GM23338 (cell line): ENCODE data around the gene SFI1. TPM values are rescaled to one million over a fixed set of nuclear protein-coding genes. Genes with fewer than 3 reads are reported as not detected.

ENCODE experiments used
- ATAC-seq: fragments of 200-7000 bp; cut with Tn5 transposase; 3 replicates; pipeline ENCODE4 v1.9.1; 2020
- DNase-seq: peaks from one replicate; pipeline ENCODE4 v3.0.0-alpha.2; 2015; ENCODE audit warnings: low spot score
- H2AFZ ChIP-seq: fragments of 200-600 bp; sonication (generic); 2 replicates; pipeline ENCODE4 v1.8.0; 2016; ENCODE audit warnings: antibody characterized with exemption, mild to moderate bottlenecking, moderate library complexity
- H3F3A ChIP-seq: fragments of 200-600 bp; sonication (generic); replicated peaks from 2 replicates; pipeline ENCODE4 v1.8.0; 2017; ENCODE audit warnings: antibody characterized with exemption, mixed run types, low read depth
- H3K27ac ChIP-seq: fragments of 200-600 bp; sonication (generic); 2 replicates; pipeline ENCODE4 v1.6.1; 2016; ENCODE audit warnings: low read depth
- H3K27me3 ChIP-seq: fragments of 200-600 bp; sonication (generic); 2 replicates; pipeline ENCODE4 v1.8.0; 2016; ENCODE audit warnings: mild to moderate bottlenecking, mixed run types, moderate library complexity; ENCODE audit not compliant: insufficient read depth
- H3K36me3 ChIP-seq: fragments of 200-600 bp; sonication (generic); 2 replicates; pipeline ENCODE4 v1.8.0; 2016; ENCODE audit warnings: mild to moderate bottlenecking; ENCODE audit not compliant: insufficient read depth
- H3K4me1 ChIP-seq: fragments of 200-600 bp; sonication (generic); 2 replicates; pipeline ENCODE4 v1.8.0; 2016; ENCODE audit warnings: mild to moderate bottlenecking, moderate library complexity; ENCODE audit not compliant: insufficient read depth
- H3K4me2 ChIP-seq: fragments of 200-600 bp; sonication (generic); 2 replicates; pipeline ENCODE4 v1.7.1; 2017; ENCODE audit warnings: mixed run types
- H3K4me3 ChIP-seq: fragments of 200-600 bp; sonication (generic); 2 replicates; pipeline ENCODE4 v1.6.1; 2016; ENCODE audit warnings: mixed run types
- H3K79me2 ChIP-seq: fragments of 200-600 bp; sonication (generic); replicated peaks from 2 replicates; pipeline ENCODE4 v1.8.0; 2017; ENCODE audit warnings: mild to moderate bottlenecking; ENCODE audit not compliant: insufficient read depth
- H3K9me2 ChIP-seq: fragments of 200-600 bp; sonication (generic); 2 replicates; pipeline ENCODE4 v1.8.0; 2017; ENCODE audit not compliant: insufficient read depth
- H4K20me1 ChIP-seq: fragments of 200-600 bp; sonication (generic); replicated peaks from 2 replicates; pipeline ENCODE4 v1.8.0; 2017; ENCODE audit warnings: mild to moderate bottlenecking; ENCODE audit not compliant: insufficient read depth
- H3K27ac Mint-ChIP-seq: 2 replicates; pipeline ENCODE4 v1.8.0; 2020; ENCODE audit warnings: inconsistent platforms, mild to moderate bottlenecking, moderate library complexity, mixed read lengths
- H3K27me3 Mint-ChIP-seq: 3 replicates; pipeline ENCODE4 v1.8.0; 2022; ENCODE audit warnings: low read depth, mild to moderate bottlenecking, moderate library complexity, mixed read lengths, inconsistent platforms; ENCODE audit not compliant: insufficient read depth, poor library complexity
- H3K36me3 Mint-ChIP-seq: 3 replicates; pipeline ENCODE4 v1.8.0; 2021; ENCODE audit warnings: low read depth, mild to moderate bottlenecking, inconsistent platforms, moderate library complexity, mixed read lengths
- H3K4me1 Mint-ChIP-seq: 3 replicates; pipeline ENCODE4 v1.8.0; 2020; ENCODE audit warnings: mild to moderate bottlenecking, inconsistent platforms, mixed read lengths
- H3K4me3 Mint-ChIP-seq: 3 replicates; pipeline ENCODE4 v1.8.0; 2021; ENCODE audit warnings: moderate library complexity, mild to moderate bottlenecking, inconsistent platforms, mixed read lengths
- H3K9me3 Mint-ChIP-seq: 3 replicates; pipeline ENCODE4 v1.8.0; 2020; ENCODE audit warnings: moderate library complexity, mild to moderate bottlenecking, inconsistent platforms, mixed read lengths
- CREB1 ChIP-seq: fragments of 250-450 bp; sonication (Bioruptor Pico); IDR thresholded peaks from 2 replicates; pipeline ENCODE4 v1.5.0; 2020; ENCODE audit warnings: low read depth, mild to moderate bottlenecking, moderate library complexity
- CTCF ChIP-seq, 2 experiments: fragments of 200-600 bp in 1 of 2; sonication (generic) in 1 of 2; conservative IDR thresholded peaks; 2 replicates each; pipeline versions ENCODE4 v1.5.1 to v1.6.1; 2016 to 2017; ENCODE audit warnings: antibody characterized with exemption in 2 of 2, low read depth in 2 of 2, mild to moderate bottlenecking in 2 of 2, moderate library complexity in 1 of 2
- EZH2phosphoT487 ChIP-seq: fragments of 200-600 bp; sonication (generic); IDR thresholded peaks from one replicate; pipeline ENCODE4 v1.8.1; 2018; ENCODE audit warnings: antibody characterized with exemption; ENCODE audit not compliant: unreplicated experiment
- JUNB ChIP-seq: IDR thresholded peaks from one replicate; pipeline ENCODE4 v1.6.1; 2016; ENCODE audit warnings: antibody characterized with exemption; ENCODE audit not compliant: unreplicated experiment
- NANOG ChIP-seq: IDR thresholded peaks from 2 replicates; pipeline ENCODE4 v1.6.1; 2016; ENCODE audit warnings: antibody characterized with exemption, borderline replicate concordance
- POLR2AphosphoS5 ChIP-seq: IDR thresholded peaks from 2 replicates; pipeline ENCODE4 v1.6.1; 2016; ENCODE audit warnings: antibody characterized with exemption, low read depth
- REST ChIP-seq: IDR thresholded peaks from one replicate; pipeline ENCODE4 v1.6.1; 2018; ENCODE audit warnings: antibody characterized with exemption; ENCODE audit not compliant: unreplicated experiment
- STAT1 ChIP-seq: IDR thresholded peaks from one replicate; pipeline ENCODE4 v1.6.1; 2016; ENCODE audit warnings: antibody characterized with exemption; ENCODE audit not compliant: unreplicated experiment
- ZNF114 ChIP-seq: fragments of 250-450 bp; sonication (Bioruptor Pico); IDR thresholded peaks from 2 replicates; pipeline ENCODE4 v1.5.0; 2020; ENCODE audit warnings: mild to moderate bottlenecking, moderate library complexity
- ZNF331 ChIP-seq: fragments of 250-450 bp; sonication (Bioruptor Pico); IDR thresholded peaks from 2 replicates; pipeline ENCODE4 v1.5.0; 2020; ENCODE audit warnings: low read depth, mild to moderate bottlenecking, moderate library complexity
- polyA plus RNA-seq: library from polyadenylated mRNA; unstranded; fragments of >200 nt; fragmentation: Nextera tagmentation; extraction: Ambion mirVana; gene quantifications from 2 replicates; pipeline ENCODE4 v1.2.1, GENCODE V29; 2016
- total RNA-seq: library from RNA; depleted of rRNA; stranded (reverse); fragments of >200 nt; shearing (Covaris generic); gene quantifications from 2 replicates; pipeline ENCODE4 v1.2.3, GENCODE V29; 2014
- TF ChIP-seq, protein P1 (sequence below): fragments of 250-450 bp; sonication (Bioruptor Pico); IDR thresholded peaks from 2 replicates; pipeline ENCODE4 v1.5.0; 2020; ENCODE audit warnings: mild to moderate bottlenecking, moderate library complexity
- TF ChIP-seq, protein P2 (sequence below): IDR thresholded peaks from 2 replicates; pipeline ENCODE4 v1.6.1; 2016; ENCODE audit warnings: antibody characterized with exemption

Gene SFI1
- total and polyA plus RNA-seq, 2 experiments from 2014 or later, result 16.7 to 25.6 TPM

DNA sequence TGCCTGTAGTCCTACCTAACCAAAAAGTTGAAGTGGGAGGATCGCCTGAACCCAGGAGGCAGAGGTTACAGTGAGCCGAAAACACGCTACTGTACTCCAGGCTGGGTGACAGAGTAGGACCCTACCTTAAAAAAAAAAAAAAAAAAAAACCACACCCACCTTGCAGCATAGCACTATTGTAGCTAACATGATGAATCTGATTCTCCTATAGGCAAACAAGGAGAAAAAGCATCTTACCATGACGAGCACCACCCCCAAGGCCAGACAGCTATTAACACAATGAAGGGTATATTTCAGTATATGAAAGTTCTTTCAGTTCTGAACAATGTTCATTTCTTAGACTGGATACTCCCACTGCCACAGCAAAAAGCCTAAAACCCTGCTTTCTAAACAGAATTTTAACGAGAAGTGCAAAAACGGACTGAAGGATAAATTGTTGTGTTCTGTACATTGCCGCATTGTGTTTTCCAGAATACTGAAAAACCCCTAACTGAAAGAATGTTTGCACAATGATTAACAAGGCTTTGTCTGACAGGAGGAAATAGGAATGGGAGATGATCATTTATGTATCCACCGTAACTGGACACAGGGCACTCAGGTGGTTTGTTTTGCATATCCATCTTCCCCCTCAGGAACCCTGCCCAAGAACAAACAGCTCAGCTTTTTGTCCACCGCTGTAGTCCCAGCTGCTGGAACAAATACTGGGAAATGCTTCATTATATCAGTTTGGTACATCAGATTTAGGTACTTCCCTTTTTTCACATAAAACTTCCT is 156.8 kb downstream of the SFI1 start (continued):
- TF ChIP-seq, protein P1, sequence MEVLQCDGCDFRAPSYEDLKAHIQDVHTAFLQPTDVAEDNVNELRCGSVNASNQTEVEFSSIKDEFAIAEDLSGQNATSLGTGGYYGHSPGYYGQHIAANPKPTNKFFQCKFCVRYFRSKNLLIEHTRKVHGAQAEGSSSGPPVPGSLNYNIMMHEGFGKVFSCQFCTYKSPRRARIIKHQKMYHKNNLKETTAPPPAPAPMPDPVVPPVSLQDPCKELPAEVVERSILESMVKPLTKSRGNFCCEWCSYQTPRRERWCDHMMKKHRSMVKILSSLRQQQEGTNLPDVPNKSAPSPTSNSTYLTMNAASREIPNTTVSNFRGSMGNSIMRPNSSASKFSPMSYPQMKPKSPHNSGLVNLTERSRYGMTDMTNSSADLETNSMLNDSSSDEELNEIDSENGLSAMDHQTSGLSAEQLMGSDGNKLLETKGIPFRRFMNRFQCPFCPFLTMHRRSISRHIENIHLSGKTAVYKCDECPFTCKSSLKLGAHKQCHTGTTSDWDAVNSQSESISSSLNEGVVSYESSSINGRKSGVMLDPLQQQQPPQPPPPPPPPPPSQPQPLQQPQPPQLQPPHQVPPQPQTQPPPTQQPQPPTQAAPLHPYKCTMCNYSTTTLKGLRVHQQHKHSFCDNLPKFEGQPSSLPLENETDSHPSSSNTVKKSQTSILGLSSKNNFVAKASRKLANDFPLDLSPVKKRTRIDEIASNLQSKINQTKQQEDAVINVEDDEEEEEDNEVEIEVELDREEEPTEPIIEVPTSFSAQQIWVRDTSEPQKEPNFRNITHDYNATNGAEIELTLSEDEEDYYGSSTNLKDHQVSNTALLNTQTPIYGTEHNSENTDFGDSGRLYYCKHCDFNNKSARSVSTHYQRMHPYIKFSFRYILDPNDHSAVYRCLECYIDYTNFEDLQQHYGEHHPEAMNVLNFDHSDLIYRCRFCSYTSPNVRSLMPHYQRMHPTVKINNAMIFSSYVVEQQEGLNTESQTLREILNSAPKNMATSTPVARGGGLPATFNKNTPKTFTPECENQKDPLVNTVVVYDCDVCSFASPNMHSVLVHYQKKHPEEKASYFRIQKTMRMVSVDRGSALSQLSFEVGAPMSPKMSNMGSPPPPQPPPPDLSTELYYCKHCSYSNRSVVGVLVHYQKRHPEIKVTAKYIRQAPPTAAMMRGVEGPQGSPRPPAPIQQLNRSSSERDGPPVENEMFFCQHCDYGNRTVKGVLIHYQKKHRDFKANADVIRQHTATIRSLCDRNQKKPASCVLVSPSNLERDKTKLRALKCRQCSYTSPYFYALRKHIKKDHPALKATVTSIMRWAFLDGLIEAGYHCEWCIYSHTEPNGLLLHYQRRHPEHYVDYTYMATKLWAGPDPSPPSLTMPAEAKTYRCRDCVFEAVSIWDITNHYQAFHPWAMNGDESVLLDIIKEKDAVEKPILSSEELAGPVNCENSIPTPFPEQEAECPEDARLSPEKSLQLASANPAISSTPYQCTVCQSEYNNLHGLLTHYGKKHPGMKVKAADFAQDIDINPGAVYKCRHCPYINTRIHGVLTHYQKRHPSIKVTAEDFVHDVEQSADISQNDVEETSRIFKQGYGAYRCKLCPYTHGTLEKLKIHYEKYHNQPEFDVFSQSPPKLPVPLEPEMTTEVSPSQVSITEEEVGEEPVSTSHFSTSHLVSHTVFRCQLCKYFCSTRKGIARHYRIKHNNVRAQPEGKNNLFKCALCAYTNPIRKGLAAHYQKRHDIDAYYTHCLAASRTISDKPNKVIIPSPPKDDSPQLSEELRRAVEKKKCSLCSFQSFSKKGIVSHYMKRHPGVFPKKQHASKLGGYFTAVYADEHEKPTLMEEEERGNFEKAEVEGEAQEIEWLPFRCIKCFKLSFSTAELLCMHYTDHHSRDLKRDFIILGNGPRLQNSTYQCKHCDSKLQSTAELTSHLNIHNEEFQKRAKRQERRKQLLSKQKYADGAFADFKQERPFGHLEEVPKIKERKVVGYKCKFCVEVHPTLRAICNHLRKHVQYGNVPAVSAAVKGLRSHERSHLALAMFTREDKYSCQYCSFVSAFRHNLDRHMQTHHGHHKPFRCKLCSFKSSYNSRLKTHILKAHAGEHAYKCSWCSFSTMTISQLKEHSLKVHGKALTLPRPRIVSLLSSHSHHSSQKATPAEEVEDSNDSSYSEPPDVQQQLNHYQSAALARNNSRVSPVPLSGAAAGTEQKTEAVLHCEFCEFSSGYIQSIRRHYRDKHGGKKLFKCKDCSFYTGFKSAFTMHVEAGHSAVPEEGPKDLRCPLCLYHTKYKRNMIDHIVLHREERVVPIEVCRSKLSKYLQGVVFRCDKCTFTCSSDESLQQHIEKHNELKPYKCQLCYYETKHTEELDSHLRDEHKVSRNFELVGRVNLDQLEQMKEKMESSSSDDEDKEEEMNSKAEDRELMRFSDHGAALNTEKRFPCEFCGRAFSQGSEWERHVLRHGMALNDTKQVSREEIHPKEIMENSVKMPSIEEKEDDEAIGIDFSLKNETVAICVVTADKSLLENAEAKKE, result no peak
- TF ChIP-seq EZH2phosphoT487 (no peak), CREB1 (CRISPR knock-in tag) (no peak), ZNF331 (CRISPR knock-in tag) (no peak), STAT1 (no peak), POLR2AphosphoS5 (no peak), JUNB (no peak)

DNA sequence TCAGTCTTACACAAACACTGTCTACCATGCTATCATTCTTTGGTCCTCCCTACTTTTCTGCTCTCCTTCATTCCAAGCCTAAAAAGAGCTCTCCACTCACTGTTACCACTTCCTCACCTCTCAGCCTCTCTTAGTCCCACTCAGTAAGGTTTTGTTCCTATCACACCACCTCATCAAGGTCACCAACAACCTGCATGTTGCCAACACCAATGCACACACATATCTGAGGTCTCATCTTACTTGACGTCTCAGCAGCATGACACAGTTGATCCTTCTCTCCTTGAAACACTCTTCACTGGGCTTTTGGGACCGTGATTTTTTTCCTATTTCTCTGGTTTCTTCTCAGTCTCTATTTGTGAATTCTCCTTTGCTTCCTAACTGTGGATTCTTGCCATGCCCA is 157.6 kb downstream of the SFI1 start:
- DNase-seq (no peak), ATAC-seq (no peak)
- H3K36me3 Mint-ChIP-seq, result peaks cover 10% of the 10 kb centered on the region
- Histone ChIP-seq H3F3A (0 out of 2 replicates have a peak, but pooled peaks cover 5% of the 10 kb centered on the region), H3K27ac (no peak overlapping the region), H3K36me3 (peaks cover 2% of the 10 kb centered on the region; the same call in 1 of the 2 replicates), H3K4me3 (no peak overlapping the region), H3K4me1 (peaks cover 12% of the 10 kb centered on the region), H2AFZ (no peak overlapping the region), H3K4me2 (no peak overlapping the region), H4K20me1 (peaks cover 28% of the 10 kb centered on the region), H3K9me2 (no peaks in the 10 kb centered on the region), H3K27me3 (no peaks in the 10 kb centered on the region), H3K79me2 (peaks cover 99% of the 10 kb centered on the region)
- H3K27ac Mint-ChIP-seq, result no peak overlapping the region
- peaks cover 4% of the 10 kb centered on the region for H3K27me3 Mint-ChIP-seq
- no peaks in the 10 kb centered on the region for H3K9me3 Mint-ChIP-seq
- H3K4me1 Mint-ChIP-seq, result peaks cover 11% of the 10 kb centered on the region; the same call in 2 of the 3 replicates
- H3K4me3 Mint-ChIP-seq, result no peak overlapping the region
- TF ChIP-seq, protein P2, sequence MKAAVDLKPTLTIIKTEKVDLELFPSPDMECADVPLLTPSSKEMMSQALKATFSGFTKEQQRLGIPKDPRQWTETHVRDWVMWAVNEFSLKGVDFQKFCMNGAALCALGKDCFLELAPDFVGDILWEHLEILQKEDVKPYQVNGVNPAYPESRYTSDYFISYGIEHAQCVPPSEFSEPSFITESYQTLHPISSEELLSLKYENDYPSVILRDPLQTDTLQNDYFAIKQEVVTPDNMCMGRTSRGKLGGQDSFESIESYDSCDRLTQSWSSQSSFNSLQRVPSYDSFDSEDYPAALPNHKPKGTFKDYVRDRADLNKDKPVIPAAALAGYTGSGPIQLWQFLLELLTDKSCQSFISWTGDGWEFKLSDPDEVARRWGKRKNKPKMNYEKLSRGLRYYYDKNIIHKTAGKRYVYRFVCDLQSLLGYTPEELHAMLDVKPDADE, result no peak
- TF ChIP-seq EZH2phosphoT487, result no peak
- TF ChIP-seq ZNF331 (CRISPR knock-in tag), result no peak
- no peak for TF ChIP-seq ZNF114 (CRISPR knock-in tag)
- TF ChIP-seq JUNB, result no peak
- no peak for TF ChIP-seq NANOG
- no peak for TF ChIP-seq REST
- TF ChIP-seq CTCF (conservative IDR thresholded peaks at IDR 0.05; ENCODE audit: low read depth in 2 of 2), result no peak
